NT2/D1 (cell line): ENCODE results near the gene TM4SF4.

Source experiments
- SUZ12 ChIP-seq: IDR thresholded peaks from 2 replicates; pipeline ENCODE4 v1.6.1; 2011; ENCODE audit not compliant: insufficient read length, insufficient read depth; ENCODE audit errors: extremely low read depth
- YY1 ChIP-seq: IDR thresholded peaks from 2 replicates; pipeline ENCODE4 v1.6.1; 2011; ENCODE audit not compliant: insufficient read length, insufficient read depth
- ZNF274 ChIP-seq: IDR thresholded peaks from 2 replicates; pipeline ENCODE4 v1.6.1; 2011; ENCODE audit warnings: mild to moderate bottlenecking, low read depth, low read length

- no peak for TF ChIP-seq YY1
- TF ChIP-seq SUZ12, result no peak
- no peak for TF ChIP-seq ZNF274
These were observed 60.8 kb downstream of the TM4SF4 start for GRCh38 chr3:149535333-149535685.
